Smooth muscle cell (in vitro differentiated cells): Measurements from ENCODE around the gene NSFL1C. TPM values are rescaled to one million over a fixed set of nuclear protein-coding genes. Genes with fewer than 3 reads are reported as not detected.

Experiments
- DNase-seq: peaks from one replicate; lab custom pipeline; 2025; ENCODE audit not compliant: unreplicated experiment; lab: John Stamatoyannopoulos, UW
- H2AFZ ChIP-seq: fragments of 200-600 bp; sonication (generic); 2 replicates; pipeline ENCODE4 v1.6.0; 2016; ENCODE audit warnings: antibody characterized with exemption, low read depth, mild to moderate bottlenecking
- H3F3A ChIP-seq: fragments of 200-600 bp; sonication (generic); 2 replicates; pipeline ENCODE4 v1.6.0; 2017; ENCODE audit warnings: antibody characterized with exemption, low read depth
- H3K27ac ChIP-seq: fragments of 200-600 bp; sonication (generic); 2 replicates; pipeline ENCODE4 v1.5.1; 2016; ENCODE audit warnings: low read depth, mild to moderate bottlenecking
- H3K27me3 ChIP-seq: fragments of 200-600 bp; sonication (generic); 2 replicates; pipeline ENCODE4 v1.6.1; 2016; ENCODE audit warnings: low read depth, mild to moderate bottlenecking
- H3K36me3 ChIP-seq: fragments of 200-600 bp; sonication (generic); 2 replicates; pipeline ENCODE4 v1.5.1; 2016; ENCODE audit warnings: low read depth
- H3K4me1 ChIP-seq: fragments of 200-600 bp; sonication (generic); 2 replicates; pipeline ENCODE4 v1.5.1; 2016; ENCODE audit warnings: low read depth
- H3K4me2 ChIP-seq: fragments of 200-600 bp; sonication (generic); 2 replicates; pipeline ENCODE4 v1.6.0; 2016; ENCODE audit warnings: mild to moderate bottlenecking
- H3K4me3 ChIP-seq: fragments of 200-600 bp; sonication (generic); 2 replicates; pipeline ENCODE4 v1.5.1; 2016; ENCODE audit warnings: mild to moderate bottlenecking
- H3K79me2 ChIP-seq: fragments of 200-600 bp; sonication (generic); 2 replicates; pipeline ENCODE4 v1.6.0; 2016; ENCODE audit warnings: low read depth, mild to moderate bottlenecking
- H3K9ac ChIP-seq: fragments of 200-600 bp; sonication (generic); 2 replicates; pipeline ENCODE4 v1.6.0; 2016; ENCODE audit warnings: low read depth
- H3K9me3 ChIP-seq: fragments of 200-600 bp; sonication (generic); replicated peaks from 2 replicates; pipeline ENCODE4 v1.5.1; 2016; ENCODE audit warnings: low read depth
- H4K20me1 ChIP-seq: fragments of 200-600 bp; sonication (generic); 2 replicates; pipeline ENCODE4 v1.6.0; 2016; ENCODE audit warnings: low read depth
- WGBS: methylation state at CpG from one replicate; pipeline ENCODE4 v1.1.7; 2016; ENCODE audit warnings: low lambda C conversion rate; 5-methylcytosine and 5-hydroxymethylcytosine counted together
- polyA plus RNA-seq: library from polyadenylated mRNA; unstranded; fragments of >200 nt; fragmentation: Nextera tagmentation; extraction: Ambion mirVana; gene quantifications from 2 replicates; pipeline ENCODE4 v1.2.1, GENCODE V29; 2016
- total RNA-seq: library from RNA; depleted of rRNA; stranded (reverse); fragments of >200 nt; gene quantifications from 2 replicates; pipeline ENCODE4 v1.2.3, GENCODE V29; 2014
- TF ChIP-seq, protein P1 (sequence below): fragments of 200-600 bp; sonication (generic); IDR thresholded peaks from 2 replicates; pipeline ENCODE4 v1.5.1; 2017; ENCODE audit warnings: borderline replicate concordance, mild to moderate bottlenecking, antibody characterized with exemption; ENCODE audit not compliant: insufficient read depth, poor library complexity, severe bottlenecking

Gene NSFL1C
- total and polyA plus RNA-seq, 2 experiments from 2014 or later = 31.8 to 82.9 TPM

- Histone ChIP-seq H4K20me1 (no peaks in the 10 kb centered on the region), H3K4me1 (no peaks in the 10 kb centered on the region), H2AFZ (no peak overlapping the region), H3K27ac (no peak overlapping the region), H3K9ac (no peak overlapping the region), H3K27me3 (no peaks in the 10 kb centered on the region), H3K9me3 (no peaks in the 10 kb centered on the region), H3K79me2 (no peaks in the 10 kb centered on the region), H3F3A (no peaks in the 10 kb centered on the region), H3K4me2 (no peak overlapping the region), H3K4me3 (no peak overlapping the region), H3K36me3 (no peaks in the 10 kb centered on the region)
- no peak for DNase-seq
- WGBS = 90% methylated on average over 8 of the region's 8 CpGs
- TF ChIP-seq, protein P1, sequence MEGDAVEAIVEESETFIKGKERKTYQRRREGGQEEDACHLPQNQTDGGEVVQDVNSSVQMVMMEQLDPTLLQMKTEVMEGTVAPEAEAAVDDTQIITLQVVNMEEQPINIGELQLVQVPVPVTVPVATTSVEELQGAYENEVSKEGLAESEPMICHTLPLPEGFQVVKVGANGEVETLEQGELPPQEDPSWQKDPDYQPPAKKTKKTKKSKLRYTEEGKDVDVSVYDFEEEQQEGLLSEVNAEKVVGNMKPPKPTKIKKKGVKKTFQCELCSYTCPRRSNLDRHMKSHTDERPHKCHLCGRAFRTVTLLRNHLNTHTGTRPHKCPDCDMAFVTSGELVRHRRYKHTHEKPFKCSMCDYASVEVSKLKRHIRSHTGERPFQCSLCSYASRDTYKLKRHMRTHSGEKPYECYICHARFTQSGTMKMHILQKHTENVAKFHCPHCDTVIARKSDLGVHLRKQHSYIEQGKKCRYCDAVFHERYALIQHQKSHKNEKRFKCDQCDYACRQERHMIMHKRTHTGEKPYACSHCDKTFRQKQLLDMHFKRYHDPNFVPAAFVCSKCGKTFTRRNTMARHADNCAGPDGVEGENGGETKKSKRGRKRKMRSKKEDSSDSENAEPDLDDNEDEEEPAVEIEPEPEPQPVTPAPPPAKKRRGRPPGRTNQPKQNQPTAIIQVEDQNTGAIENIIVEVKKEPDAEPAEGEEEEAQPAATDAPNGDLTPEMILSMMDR = no peak
Measured at GRCh38 chr20:1436263-1436662, 30.4 kb downstream of the NSFL1C start.

DNA sequence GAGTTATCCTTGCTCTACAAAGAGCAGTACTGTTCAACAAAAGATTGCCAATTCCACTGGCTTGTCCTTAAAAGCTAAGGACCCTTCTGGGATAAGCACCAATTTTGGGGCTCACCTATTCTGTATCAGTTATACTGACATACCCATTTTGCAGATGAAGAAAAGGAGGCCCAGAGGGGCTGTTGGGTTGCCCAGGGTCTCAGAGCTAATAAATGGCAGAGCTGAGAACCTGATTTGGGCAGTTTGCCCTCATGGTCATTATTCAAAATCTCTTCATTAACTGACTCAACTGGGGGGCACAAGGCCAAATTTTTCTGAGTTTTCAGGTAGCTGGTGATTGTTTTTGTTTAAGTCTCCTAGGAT is 31.3 kb downstream of the NSFL1C start:
- no peaks in the 10 kb centered on the region for H3K9me3 ChIP-seq
- H3F3A ChIP-seq = no peaks in the 10 kb centered on the region
- no peaks in the 10 kb centered on the region for H3K36me3 ChIP-seq
- no peak overlapping the region for H3K9ac ChIP-seq
- H3K4me3 ChIP-seq = no peak overlapping the region
- DNase-seq = no peak
- TF ChIP-seq, protein P1 = no peak
- H3K4me2 ChIP-seq = no peak overlapping the region
- H3K4me1 ChIP-seq = no peaks in the 10 kb centered on the region
- H3K27ac ChIP-seq = no peak overlapping the region
- no peaks in the 10 kb centered on the region for H3K79me2 ChIP-seq
- no peaks in the 10 kb centered on the region for H4K20me1 ChIP-seq
- H3K27me3 ChIP-seq = no peaks in the 10 kb centered on the region
- H2AFZ ChIP-seq = no peak overlapping the region

DNA sequence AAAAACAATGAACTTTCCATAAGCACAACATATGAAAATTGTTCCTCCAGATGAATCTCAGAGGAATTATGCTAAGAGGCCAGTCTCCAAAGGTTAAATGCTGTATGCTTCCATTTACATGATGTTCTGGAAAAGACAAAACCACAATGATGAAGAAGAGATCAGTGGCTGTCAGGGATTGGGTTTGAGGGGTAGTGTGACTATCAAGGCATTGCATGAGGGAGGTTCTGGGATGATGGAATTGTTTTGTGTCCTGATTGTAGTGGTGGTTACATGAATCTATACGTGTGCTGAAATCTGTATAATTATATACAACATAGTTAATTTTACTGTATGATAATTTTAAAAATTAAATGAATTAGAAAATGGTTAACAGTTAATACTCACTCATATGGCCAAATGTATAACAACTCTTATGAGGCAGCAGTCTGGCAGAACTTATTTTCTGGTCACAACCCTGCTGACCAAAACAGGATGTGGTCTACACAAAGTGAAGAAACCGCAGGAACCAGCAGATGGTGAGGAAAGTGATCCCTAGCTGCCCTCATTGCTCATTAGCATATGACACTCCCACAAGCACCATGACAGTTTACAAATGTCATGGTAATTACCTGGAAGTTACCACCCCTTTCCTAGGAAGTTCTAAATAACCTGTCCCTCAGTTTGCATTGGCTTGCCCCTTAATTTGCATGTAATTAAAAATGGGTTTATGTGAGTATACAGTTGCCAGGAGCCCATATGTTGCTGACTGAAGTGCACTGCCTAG is 31.9 kb downstream of the NSFL1C start:
- H2AFZ ChIP-seq = no peak overlapping the region
- no peaks in the 10 kb centered on the region for H3F3A ChIP-seq
- no peak overlapping the region for H3K4me2 ChIP-seq
- H3K9me3 ChIP-seq = no peaks in the 10 kb centered on the region
- no peak for DNase-seq
- no peak overlapping the region for H3K4me3 ChIP-seq
- H3K4me1 ChIP-seq = no peaks in the 10 kb centered on the region
- no peak overlapping the region for H3K9ac ChIP-seq
- H3K79me2 ChIP-seq = no peaks in the 10 kb centered on the region
- no peaks in the 10 kb centered on the region for H3K36me3 ChIP-seq
- H4K20me1 ChIP-seq = no peaks in the 10 kb centered on the region
- TF ChIP-seq, protein P1 = no peak
- WGBS = 78% methylated on average over 2 of the region's 2 CpGs
- H3K27me3 ChIP-seq = no peaks in the 10 kb centered on the region
- no peak overlapping the region for H3K27ac ChIP-seq

DNA sequence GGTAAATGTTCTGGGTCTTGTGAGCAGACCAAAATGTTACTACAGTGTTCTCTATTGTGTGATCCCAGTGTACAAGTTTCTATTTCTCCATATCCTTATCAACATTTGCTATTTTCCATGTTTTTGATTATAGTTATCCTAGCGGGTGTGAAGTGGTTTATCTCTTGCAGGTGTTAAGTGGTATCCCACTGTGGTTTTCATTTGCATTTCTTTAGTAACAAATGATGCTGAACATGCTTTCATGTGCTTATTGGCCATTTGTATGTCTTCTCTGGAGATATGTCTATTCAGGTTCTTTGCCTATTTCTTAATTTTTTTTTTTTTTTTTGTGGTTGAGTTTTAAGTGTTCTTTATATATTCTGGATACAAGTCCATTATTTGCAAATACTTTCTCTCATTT is 35.5 kb downstream of the NSFL1C start:
- H3F3A ChIP-seq = no peaks in the 10 kb centered on the region
- no peaks in the 10 kb centered on the region for H3K36me3 ChIP-seq
- H3K79me2 ChIP-seq = no peaks in the 10 kb centered on the region
- H2AFZ ChIP-seq = no peak overlapping the region
- no peak overlapping the region for H3K9ac ChIP-seq
- no peak for DNase-seq
- WGBS = 29% methylated on average over 1 of the region's 1 CpG
- TF ChIP-seq, protein P1 = no peak
- H3K27me3 ChIP-seq = no peaks in the 10 kb centered on the region
- no peaks in the 10 kb centered on the region for H3K9me3 ChIP-seq
- H3K4me3 ChIP-seq = no peak overlapping the region
- peaks cover 12% of the 10 kb centered on the region for H3K4me1 ChIP-seq
- no peak overlapping the region for H3K27ac ChIP-seq
- H4K20me1 ChIP-seq = no peaks in the 10 kb centered on the region
- H3K4me2 ChIP-seq = no peak overlapping the region
